Lower leg skin (tissue), 4 donors: ENCODE results near the gene FAM174C. TPM values are rescaled to one million over a fixed set of nuclear protein-coding genes. Genes with fewer than 3 reads are reported as not detected.
A peak's percentile ranks its signal among the peaks of the same experiment; 100 is the strongest.
"Not testable (repeated sequence)": the region's sequence is repeated elsewhere in the genome, so short reads cannot be mapped to it uniquely, and the experiment has no call there.

Experiments
- DNase-seq, 2 donors: peaks; one replicate each; pipeline ENCODE4 v3.0.0-alpha.2; 2019; ENCODE audit warnings: low spot score in 2 of 2
- H3K4me3 ChIP-seq: fragments of 200-600 bp; sonication (generic); 2 replicates; pipeline ENCODE4 v1.5.1; 2017; ENCODE audit warnings: mild to moderate bottlenecking, low read depth; ENCODE audit not compliant: poor library complexity, severe bottlenecking
- CTCF ChIP-seq, 3 donors: fragments of 450-650 bp; IDR thresholded peaks; one replicate each; pipeline ENCODE4 v1.5.1; 2016; ENCODE audit warnings: antibody characterized with exemption in 3 of 3, mild to moderate bottlenecking in 3 of 3, moderate library complexity in 2 of 3
- POLR2A ChIP-seq, 2 donors: fragments of 450-650 bp; IDR thresholded peaks; one replicate each; pipeline ENCODE4 v1.6.1; 2016 to 2017; ENCODE audit warnings: antibody characterized with exemption in 2 of 2, mild to moderate bottlenecking in 1 of 2, moderate library complexity in 1 of 2
- WGBS, 2 donors: methylation state at CpG; one replicate each; pipeline ENCODE4 v1.1.5; 2018; 5-methylcytosine and 5-hydroxymethylcytosine counted together
- intact Hi-C: fragments of 100-400 bp; cut with DNase I; formaldehyde crosslinking; loops from one replicate; pipeline ENCODE4 v1.15.0; 2023; ENCODE audit warnings: low total_unique reads
- total RNA-seq, 4 donors: library from RNA; depleted of rRNA; stranded (reverse); fragments of >200 nt; gene quantifications; one replicate each; pipeline ENCODE4 v1.1.0, GENCODE V29; 2016

Gene FAM174C
- total RNA-seq, 4 donors from 2014 or later, result 66.3 to 74.1 (median 68.8) TPM

- DNase-seq, result no peak
These were observed 34.4 kb upstream of the FAM174C start for GRCh38 chr19:1240925-1241324.

GRCh38 chr19:1241417-1242095 lies 33.8 kb upstream of the FAM174C start, which contains the start of gene ATP5F1D:
ATP5F1D (plus strand) TSS chr19:1241751; CDS start chr19:1241851, 100 bp downstream.
- TF ChIP-seq POLR2A (IDR thresholded peaks at IDR 0.05) (no peak), CTCF (IDR thresholded peaks at IDR 0.05) (no peak)
- H3K4me3 ChIP-seq, result peak within 1 kb of the TSS; percentile 67
- intact Hi-C loops, result no loop called here
- DNase-seq, result peak; percentile 91 to 98
- WGBS, 2 donors, result 1 to 2% methylated on average over 38 to 49 of the region's 79 CpGs

More at GRCh38 chr19:1240925-1241324, 34.4 kb upstream of the FAM174C start:
- intact Hi-C loops, result no loop called here
- TF ChIP-seq POLR2A (IDR thresholded peaks at IDR 0.05), result no peak
- WGBS, 2 donors, result 52 to 58% methylated on average over 12 to 15 of the region's 15 CpGs
- H3K4me3 ChIP-seq, result no peak overlapping the region

- peak; percentile 85 to 97 for DNase-seq
- H3K4me3 ChIP-seq, result no peak overlapping the region
- 45 to 58% methylated on average over 18 to 28 of the region's 33 CpGs for WGBS, 2 donors
- intact Hi-C loops, result loop anchor here (2.0 kb wide), 1 partner anchor 23 kb away; no protein-coding TSS in a partner anchor
- TF ChIP-seq CTCF (IDR thresholded peaks at IDR 0.05) (peak in 1 of 3 donors; percentile 86), POLR2A (IDR thresholded peaks at IDR 0.05) (no peak)
These were observed 31.3 kb upstream of the FAM174C start for GRCh38 chr19:1243768-1244692.

- intact Hi-C loops, result loop anchor here (2.0 kb wide), 1 partner anchor 22 kb away; no protein-coding TSS in a partner anchor
- no peak overlapping the region for H3K4me3 ChIP-seq
- 7 to 10% methylated on average over 11 to 22 of the region's 31 CpGs for WGBS, 2 donors
- DNase-seq, result peak; percentile 69 to 94
- TF ChIP-seq CTCF (IDR thresholded peaks at IDR 0.05) (no peak), POLR2A (IDR thresholded peaks at IDR 0.05) (no peak)
These were observed 30.5 kb upstream of the FAM174C start for GRCh38 chr19:1244693-1245451.

- peak in 1 of 2 donors; percentile 95 for DNase-seq
- TF ChIP-seq POLR2A (IDR thresholded peaks at IDR 0.05), result no peak
- no peak for TF ChIP-seq CTCF (IDR thresholded peaks at IDR 0.05)
- H3K4me3 ChIP-seq, result no peak overlapping the region
- intact Hi-C loops, result loop anchor here (2.0 kb wide), 1 partner anchor 21 kb away; no protein-coding TSS in a partner anchor
- 44 to 52% methylated on average over 12 to 13 of the region's 26 CpGs for WGBS, 2 donors
These were observed 29.7 kb upstream of the FAM174C start for GRCh38 chr19:1245494-1246264.

- WGBS, 2 donors, result 73% methylated on average over 27 of the region's 27 CpGs
- H3K4me3 ChIP-seq, intact Hi-C loops: not testable (repeated sequence)
- peak in 1 of 2 donors; percentile 92 for DNase-seq
These were observed 28.9 kb upstream of the FAM174C start for GRCh38 chr19:1246265-1247087.
